ENCODE measurements around the gene KIAA1328.

Gene KIAA1328

DNA sequence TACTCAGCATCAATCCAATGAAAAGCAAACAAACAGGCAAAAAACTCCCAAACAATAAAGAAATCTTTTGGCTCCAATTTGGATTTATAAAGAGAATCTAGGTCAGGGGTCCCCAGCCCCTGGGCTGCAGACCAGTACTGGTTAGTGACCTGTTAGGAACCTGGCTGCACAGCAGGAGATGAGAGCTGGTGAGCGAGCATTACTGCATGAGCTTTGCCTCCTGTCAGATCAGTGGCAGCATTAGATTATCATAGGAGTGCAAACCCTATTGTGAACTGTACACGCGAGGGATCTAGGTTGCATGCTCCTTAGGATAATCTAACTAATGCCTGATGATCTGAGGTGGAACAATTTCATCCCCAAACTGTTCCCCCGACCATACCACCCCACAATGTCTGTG, 102.2 kb downstream of the KIAA1328 start:
- H3K36me3 ChIP-seq, result peaks cover 0 to 8% (median 6%) of the 10 kb centered on the region in 3 donors
- DNase-seq, result no peak
- no peak for TF ChIP-seq CTCF (IDR thresholded peaks at IDR 0.05)
- no peaks in the 10 kb centered on the region for H3K9me3 ChIP-seq
- peaks cover 0 to 7% (median 0%) of the 10 kb centered on the region in 4 donors for H3K4me1 ChIP-seq
- no peak overlapping the region for H3K27ac ChIP-seq
- H3K27me3 ChIP-seq, result no peaks in the 10 kb centered on the region
- intact Hi-C loops (cut with DNase I; ENCODE audit: low total_unique reads), result no loop called here
- H3K4me3 ChIP-seq, result no peak overlapping the region

DNA sequence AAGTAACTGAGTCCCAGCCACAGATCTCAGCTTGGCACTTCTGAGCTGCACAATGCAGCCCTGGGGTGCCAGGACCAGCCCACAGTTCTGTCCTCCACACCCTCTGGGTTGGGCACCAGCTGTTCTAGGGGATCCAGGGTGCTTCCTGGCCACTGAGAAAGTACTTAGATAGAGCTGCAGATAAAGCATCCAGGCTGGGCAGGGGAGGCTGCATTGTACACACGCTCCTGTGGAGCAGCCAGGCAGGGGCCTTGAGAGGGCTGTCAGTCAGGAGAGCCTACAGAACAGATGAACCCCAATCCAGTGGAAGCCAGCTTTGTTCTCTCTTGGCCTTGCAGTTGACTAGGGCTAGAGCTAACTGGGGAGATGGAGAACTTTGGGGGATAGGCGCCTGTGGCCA, 104.6 kb downstream of the KIAA1328 start:
- H3K36me3 ChIP-seq, result peaks cover 0 to 10% (median 6%) of the 10 kb centered on the region in 3 donors
- intact Hi-C loops (cut with DNase I; ENCODE audit: low total_unique reads), result no loop called here
- no peak for DNase-seq
- no peak for TF ChIP-seq CTCF (IDR thresholded peaks at IDR 0.05)
- H3K27ac ChIP-seq, result no peak overlapping the region
- H3K4me3 ChIP-seq, result no peak overlapping the region
- no peaks in the 10 kb centered on the region for H3K27me3 ChIP-seq
- peaks cover 0 to 7% (median 0%) of the 10 kb centered on the region in 4 donors for H3K4me1 ChIP-seq
- H3K9me3 ChIP-seq, result peaks cover 0 to 5% (median 1%) of the 10 kb centered on the region in 3 donors

DNA sequence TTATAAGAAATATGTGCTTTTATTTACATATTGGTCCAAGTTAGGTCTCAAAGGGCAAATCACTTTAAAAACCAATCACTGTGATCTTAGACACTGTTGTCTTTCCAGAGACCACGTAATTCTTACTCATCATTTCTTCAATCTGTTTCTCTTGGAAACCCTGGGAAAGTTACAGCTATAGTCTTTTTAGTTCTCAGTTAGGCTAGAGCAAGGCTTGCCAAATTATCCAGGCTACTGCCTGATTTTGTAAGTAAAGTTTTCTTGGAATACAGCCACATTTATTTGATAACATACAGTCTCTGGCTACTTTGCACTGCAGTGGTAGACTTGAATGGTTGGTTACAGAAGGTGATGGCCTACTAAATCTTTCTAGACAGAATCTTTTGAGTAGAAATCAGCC, 106.0 kb downstream of the KIAA1328 start:
- Histone ChIP-seq H3K27ac (no peak overlapping the region), H3K4me3 (no peak overlapping the region), H3K27me3 (no peaks in the 10 kb centered on the region), H3K4me1 (peaks cover 0 to 7% (median 0%) of the 10 kb centered on the region in 4 donors), H3K9me3 (peaks cover 0 to 8% (median 7%) of the 10 kb centered on the region in 3 donors), H3K36me3 (peaks cover 0 to 13% (median 6%) of the 10 kb centered on the region in 3 donors)
- no peak for TF ChIP-seq CTCF (IDR thresholded peaks at IDR 0.05)
- DNase-seq, result no peak
- intact Hi-C loops (cut with DNase I; ENCODE audit: low total_unique reads), result no loop called here

DNA sequence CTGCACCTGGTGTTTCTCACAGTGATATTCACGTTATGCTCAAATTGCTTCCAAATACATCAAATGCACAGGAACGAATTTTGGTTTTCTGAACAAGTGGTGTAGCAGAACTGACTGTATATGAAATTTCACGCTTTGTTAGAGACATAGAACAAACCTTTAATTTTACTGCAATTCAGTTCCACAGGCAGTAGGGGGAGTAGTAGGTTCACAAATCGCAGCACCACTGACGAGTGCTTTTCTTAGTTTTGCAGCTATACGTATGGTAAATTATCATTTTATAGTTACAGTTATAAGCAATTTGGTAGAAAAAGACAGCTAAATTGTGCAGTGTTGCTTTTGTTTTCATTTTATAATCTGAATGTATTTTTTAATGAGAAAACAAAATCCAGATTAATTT, 113.3 kb downstream of the KIAA1328 start:
- H3K36me3 ChIP-seq, result peaks cover 0 to 5% (median 0%) of the 10 kb centered on the region in 3 donors
- intact Hi-C loops (cut with DNase I; ENCODE audit: low total_unique reads), result no loop called here

GRCh38 chr18:36947820-36948348, 119.0 kb downstream of the KIAA1328 start:
- Histone ChIP-seq H3K4me3 (no peak overlapping the region), H3K9me3 (no peaks in the 10 kb centered on the region), H3K27ac (no peak overlapping the region), H3K27me3 (no peaks in the 10 kb centered on the region), H3K4me1 (no peaks in the 10 kb centered on the region), H3K36me3 (no peaks in the 10 kb centered on the region)
- TF ChIP-seq CTCF (IDR thresholded peaks at IDR 0.05), result no peak
- intact Hi-C loops (cut with DNase I; ENCODE audit: low total_unique reads), result no loop called here
- DNase-seq, result no peak

More for the DNA sequence above, 113.3 kb downstream of the KIAA1328 start:
- DNase-seq, result no peak
- no peaks in the 10 kb centered on the region for H3K4me1 ChIP-seq
- H3K9me3 ChIP-seq, result peaks cover 0 to 8% (median 7%) of the 10 kb centered on the region in 3 donors
- no peaks in the 10 kb centered on the region for H3K27me3 ChIP-seq
- no peak overlapping the region for H3K27ac ChIP-seq
- peak in 1 of 2 experiments; percentile 20 for TF ChIP-seq CTCF (IDR thresholded peaks at IDR 0.05)
- H3K4me3 ChIP-seq, result no peak overlapping the region

DNA sequence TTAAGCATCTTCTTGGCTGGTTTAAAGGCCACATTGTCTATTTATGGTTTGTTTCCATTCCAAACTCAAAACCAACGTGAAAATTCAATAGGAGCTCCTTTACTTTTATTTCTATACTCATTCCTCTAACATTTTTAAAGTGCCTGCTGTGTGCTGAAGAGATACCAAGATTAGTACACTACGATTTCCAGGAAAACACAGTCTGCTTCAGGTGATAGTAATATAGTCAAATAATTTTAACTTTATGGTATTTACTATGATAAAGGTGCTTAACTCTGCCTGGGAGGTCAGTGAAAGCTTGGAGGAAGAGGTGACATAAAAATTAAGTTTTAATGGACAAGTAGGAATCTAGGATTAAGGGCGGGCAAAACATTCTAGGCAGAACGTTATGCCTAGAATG, 121.4 kb downstream of the KIAA1328 start:
- Histone ChIP-seq H3K27ac (no peak overlapping the region), H3K9me3 (no peaks in the 10 kb centered on the region), H3K4me1 (no peaks in the 10 kb centered on the region), H3K27me3 (no peaks in the 10 kb centered on the region), H3K36me3 (peaks cover 0 to under 1% (median 0%) of the 10 kb centered on the region in 3 donors), H3K4me3 (no peak overlapping the region)
- no peak for DNase-seq
- intact Hi-C loops (cut with DNase I; ENCODE audit: low total_unique reads), result no loop called here
- TF ChIP-seq CTCF (IDR thresholded peaks at IDR 0.05), result no peak
